Peyer's patch (tissue), 4 donors: ENCODE measurements around the gene INHBA.

Experiments
- POLR2A ChIP-seq, 2 donors: fragments of 450-650 bp; IDR thresholded peaks; one replicate each; pipeline ENCODE4 v1.5.1; 2017; ENCODE audit warnings: antibody characterized with exemption in 2 of 2, mild to moderate bottlenecking in 2 of 2, moderate library complexity in 2 of 2
- TF ChIP-seq, protein P1 (sequence below), 6 experiments: fragments of 450-650 bp in 4 of 6; fragments of 200-600 bp in 2 of 6; sonication (generic) in 1 of 6; IDR thresholded peaks; one replicate each; pipeline ENCODE4 v1.5.1; 2017 to 2019; ENCODE audit warnings: antibody characterized with exemption in 6 of 6, mild to moderate bottlenecking in 3 of 6, moderate library complexity in 1 of 6

GRCh38 chr7:41688906-41689305, 14.0 kb downstream of the INHBA start:
- TF ChIP-seq, protein P1, sequence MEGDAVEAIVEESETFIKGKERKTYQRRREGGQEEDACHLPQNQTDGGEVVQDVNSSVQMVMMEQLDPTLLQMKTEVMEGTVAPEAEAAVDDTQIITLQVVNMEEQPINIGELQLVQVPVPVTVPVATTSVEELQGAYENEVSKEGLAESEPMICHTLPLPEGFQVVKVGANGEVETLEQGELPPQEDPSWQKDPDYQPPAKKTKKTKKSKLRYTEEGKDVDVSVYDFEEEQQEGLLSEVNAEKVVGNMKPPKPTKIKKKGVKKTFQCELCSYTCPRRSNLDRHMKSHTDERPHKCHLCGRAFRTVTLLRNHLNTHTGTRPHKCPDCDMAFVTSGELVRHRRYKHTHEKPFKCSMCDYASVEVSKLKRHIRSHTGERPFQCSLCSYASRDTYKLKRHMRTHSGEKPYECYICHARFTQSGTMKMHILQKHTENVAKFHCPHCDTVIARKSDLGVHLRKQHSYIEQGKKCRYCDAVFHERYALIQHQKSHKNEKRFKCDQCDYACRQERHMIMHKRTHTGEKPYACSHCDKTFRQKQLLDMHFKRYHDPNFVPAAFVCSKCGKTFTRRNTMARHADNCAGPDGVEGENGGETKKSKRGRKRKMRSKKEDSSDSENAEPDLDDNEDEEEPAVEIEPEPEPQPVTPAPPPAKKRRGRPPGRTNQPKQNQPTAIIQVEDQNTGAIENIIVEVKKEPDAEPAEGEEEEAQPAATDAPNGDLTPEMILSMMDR (IDR thresholded peaks at IDR 0.05): no peak
- no peak for TF ChIP-seq POLR2A (IDR thresholded peaks at IDR 0.05)
